K562 (cell line): ENCODE measurements around the gene DHRS12. TPM values are rescaled to one million over a fixed set of nuclear protein-coding genes. Genes with fewer than 3 reads are reported as not detected.
A peak's percentile ranks its signal among the peaks of the same experiment; 100 is the strongest.

Source experiments
- BCOR ChIP-seq: fragments of 450-650 bp; IDR thresholded peaks from 2 replicates; pipeline ENCODE4 v1.6.1; 2016
- BMI1 ChIP-seq: fragments of 150-350 bp; IDR thresholded peaks from 2 replicates; pipeline ENCODE4 v1.6.1; 2014; ENCODE audit warnings: low read length
- BRF1 ChIP-seq: IDR thresholded peaks from 3 replicates; pipeline ENCODE4 v1.6.1; 2011; ENCODE audit warnings: borderline replicate concordance, mild to moderate bottlenecking; ENCODE audit not compliant: insufficient read length; ENCODE audit errors: extremely low read depth
- CBFA2T2 ChIP-seq: fragments of 450-650 bp; conservative IDR thresholded peaks from 2 replicates; pipeline ENCODE4 v1.6.1; 2017; ENCODE audit warnings: mild to moderate bottlenecking
- CBX3 ChIP-seq, 2 experiments: IDR thresholded peaks; 1 replicate in 1 of 2; 2 replicates in 1 of 2; pipeline ENCODE4 v1.6.1; 2012; ENCODE audit warnings: inconsistent platforms in 2 of 2, low read length in 2 of 2, borderline replicate concordance in 1 of 2, control low read depth in 1 of 2
- CCAR2 ChIP-seq: fragments of 200-400 bp; formaldehyde crosslinking; IDR thresholded peaks from 2 replicates; pipeline ENCODE4 v1.6.1; 2017; ENCODE audit warnings: mild to moderate bottlenecking, low read depth, low read length
- CXXC5 ChIP-seq: fragments of 250-450 bp; sonication (Bioruptor Pico); IDR thresholded peaks from 2 replicates; pipeline ENCODE4 v1.8.0; 2022; ENCODE audit warnings: inconsistent platforms, mild to moderate bottlenecking, moderate library complexity
- ELF4 ChIP-seq: fragments of 450-650 bp; formaldehyde crosslinking; IDR thresholded peaks from 2 replicates; pipeline ENCODE4 v1.4.0; 2022; ENCODE audit warnings: missing genetic modification characterization
- GTF2A2 ChIP-seq: IDR thresholded peaks from 2 replicates; pipeline ENCODE4 v1.6.1; 2016; ENCODE audit warnings: mild to moderate bottlenecking, missing genetic modification characterization, missing compliant biosample characterization
- KLF16 ChIP-seq: IDR thresholded peaks from 2 replicates; pipeline ENCODE4 v1.6.1; 2016; ENCODE audit warnings: antibody characterized with exemption
- MED1 ChIP-seq: sonication (generic); formaldehyde crosslinking; IDR thresholded peaks from 2 replicates; pipeline ENCODE4 v1.8.1; 2023; ENCODE audit warnings: missing genetic modification reagents, borderline replicate concordance
- POLR2A ChIP-seq: fragments of 450-650 bp; conservative IDR thresholded peaks from 2 replicates; pipeline ENCODE4 v1.6.1; 2016
- PURB ChIP-seq: sonication (generic); formaldehyde crosslinking; IDR thresholded peaks from 2 replicates; pipeline ENCODE4 v1.9.0; 2021; ENCODE audit warnings: low read depth, mild to moderate bottlenecking, missing genetic modification reagents
- SAFB ChIP-seq: fragments of 200-400 bp; formaldehyde crosslinking; IDR thresholded peaks from 2 replicates; pipeline ENCODE4 v1.6.1; 2017; ENCODE audit warnings: low read depth, low read length, borderline replicate concordance
- TAF7 ChIP-seq: fragments of 450-650 bp; IDR thresholded peaks from 2 replicates; pipeline ENCODE4 v1.6.1; 2016; ENCODE audit warnings: missing genetic modification characterization, missing compliant biosample characterization
- TSC22D4 ChIP-seq: fragments of 450-650 bp; IDR thresholded peaks from 2 replicates; pipeline ENCODE4 v1.6.1; 2016; ENCODE audit warnings: missing genetic modification characterization, missing biosample characterization, control low read depth
- ZNF12 ChIP-seq: sonication (generic); formaldehyde crosslinking; IDR thresholded peaks from 2 replicates; pipeline ENCODE4 v1.4.0; 2020; ENCODE audit warnings: mild to moderate bottlenecking, missing genetic modification reagents
- ZNF232 ChIP-seq: sonication (generic); formaldehyde crosslinking; IDR thresholded peaks from 2 replicates; pipeline ENCODE4 v1.8.0; 2022; ENCODE audit warnings: mild to moderate bottlenecking, missing genetic modification reagents
- ZNF668 ChIP-seq: fragments of 250-450 bp; sonication (Bioruptor Pico); IDR thresholded peaks from 2 replicates; pipeline ENCODE4 v1.8.0; 2022; ENCODE audit warnings: mild to moderate bottlenecking, inconsistent platforms
- polyA plus RNA-seq, 8 experiments: library from polyadenylated mRNA; depleted of rRNA in 4 of 8; stranded (reverse) in 5 of 8; unstranded in 3 of 8; fragments of >200 nt; fragmentation: Nextera tagmentation in 2 of 8; fragmentation: Illumina TruSeq in 1 of 8; extraction: Ambion mirVana in 2 of 8; extraction: Trizol in 1 of 8; gene quantifications; 2 replicates each; pipeline versions ENCODE4 v1.2.1 to v1.2.3, GENCODE V29; 2011 to 2014; ENCODE audit warnings: inconsistent platforms in 1 of 8, missing spikeins in 1 of 8
- total RNA-seq, 7 experiments: library from RNA; depleted of rRNA in 6 of 7; stranded (reverse); fragments of >200 nt in 6 of 7; fragmentation: Illumina TruSeq in 2 of 7; extraction: Trizol in 2 of 7; gene quantifications; 2 replicates each; pipeline versions ENCODE4 v1.2.1 to v1.2.3, GENCODE V29; 2011 to 2021; ENCODE audit warnings: low replicate concordance in 1 of 7
- TF ChIP-seq, protein P1 (sequence below): fragments of 250-450 bp; sonication (Bioruptor Pico); IDR thresholded peaks from 2 replicates; pipeline ENCODE4 v1.8.0; 2021; ENCODE audit warnings: mild to moderate bottlenecking, moderate library complexity
- TF ChIP-seq, protein P2 (sequence below): fragments of 450-650 bp; IDR thresholded peaks from 2 replicates; pipeline ENCODE4 v1.6.1; 2016; ENCODE audit warnings: borderline replicate concordance
- TF ChIP-seq, protein P3 (sequence below): fragments of 450-650 bp; IDR thresholded peaks from 2 replicates; pipeline ENCODE4 v1.6.1; 2016
- TF ChIP-seq, protein P4 (sequence below): fragments of 250-450 bp; sonication (Bioruptor Pico); IDR thresholded peaks from 2 replicates; pipeline ENCODE4 v1.4.0; 2020; ENCODE audit warnings: mild to moderate bottlenecking, moderate library complexity

DHRS12 gene
- total and polyA plus RNA-seq, 9 of the 15 experiments (the other 6 are each of a cell fraction or from before 2014, with no cell fraction given) = 0.62 to 2.7 (median 0.98) TPM

DNA sequence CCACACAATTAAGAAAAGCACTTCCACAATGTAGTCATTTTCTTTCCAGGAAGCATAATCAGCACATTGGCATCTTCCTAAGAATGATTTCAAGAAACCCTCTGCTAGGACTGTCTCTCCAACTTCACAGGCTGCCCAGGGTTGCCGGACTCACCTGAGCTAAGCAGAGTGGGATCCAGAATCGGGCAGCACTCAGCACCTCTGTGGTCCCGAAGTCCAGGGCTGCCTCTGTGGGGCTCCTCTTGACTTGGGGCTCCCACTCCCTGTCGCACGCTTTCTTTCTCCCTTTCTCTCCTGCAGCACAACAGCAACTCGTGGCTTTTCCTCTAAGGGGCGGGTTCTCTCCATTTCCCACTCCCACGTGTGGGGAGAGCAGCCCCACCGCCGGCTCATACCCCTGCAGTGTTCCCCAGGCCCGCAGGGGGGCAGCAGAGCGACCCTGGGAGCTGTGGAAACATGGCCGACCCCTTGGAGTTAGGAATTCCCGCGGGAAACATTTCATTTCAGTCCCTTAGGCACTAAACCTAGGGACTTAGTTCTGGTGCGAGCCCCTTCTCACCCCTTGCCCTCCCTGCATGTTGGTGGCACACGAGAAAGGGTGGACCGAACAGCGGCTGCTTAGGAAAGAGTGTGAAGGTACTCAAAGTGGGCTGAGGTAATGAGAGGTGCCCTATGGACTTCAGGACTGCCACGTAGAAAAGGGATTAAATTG is 41.1 kb upstream of the DHRS12 start, which contains the start of gene TMEM272 (continued):
- no peak for TF ChIP-seq ZNF232
- peak; percentile 37; the same call in 1 of the 2 replicates for TF ChIP-seq SAFB
- TF ChIP-seq ZNF12 = no peak
- TF ChIP-seq, protein P1, sequence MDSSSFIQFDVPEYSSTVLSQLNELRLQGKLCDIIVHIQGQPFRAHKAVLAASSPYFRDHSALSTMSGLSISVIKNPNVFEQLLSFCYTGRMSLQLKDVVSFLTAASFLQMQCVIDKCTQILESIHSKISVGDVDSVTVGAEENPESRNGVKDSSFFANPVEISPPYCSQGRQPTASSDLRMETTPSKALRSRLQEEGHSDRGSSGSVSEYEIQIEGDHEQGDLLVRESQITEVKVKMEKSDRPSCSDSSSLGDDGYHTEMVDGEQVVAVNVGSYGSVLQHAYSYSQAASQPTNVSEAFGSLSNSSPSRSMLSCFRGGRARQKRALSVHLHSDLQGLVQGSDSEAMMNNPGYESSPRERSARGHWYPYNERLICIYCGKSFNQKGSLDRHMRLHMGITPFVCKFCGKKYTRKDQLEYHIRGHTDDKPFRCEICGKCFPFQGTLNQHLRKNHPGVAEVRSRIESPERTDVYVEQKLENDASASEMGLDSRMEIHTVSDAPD = no peak
- no peak for TF ChIP-seq ELF4 (CRISPR knock-in tag)
- TF ChIP-seq MED1 (CRISPR knock-in tag) = no peak
- no peak for TF ChIP-seq TAF7 (tag)
- TF ChIP-seq ZNF668 = no peak
- no peak for TF ChIP-seq BMI1
- TF ChIP-seq, protein P2, sequence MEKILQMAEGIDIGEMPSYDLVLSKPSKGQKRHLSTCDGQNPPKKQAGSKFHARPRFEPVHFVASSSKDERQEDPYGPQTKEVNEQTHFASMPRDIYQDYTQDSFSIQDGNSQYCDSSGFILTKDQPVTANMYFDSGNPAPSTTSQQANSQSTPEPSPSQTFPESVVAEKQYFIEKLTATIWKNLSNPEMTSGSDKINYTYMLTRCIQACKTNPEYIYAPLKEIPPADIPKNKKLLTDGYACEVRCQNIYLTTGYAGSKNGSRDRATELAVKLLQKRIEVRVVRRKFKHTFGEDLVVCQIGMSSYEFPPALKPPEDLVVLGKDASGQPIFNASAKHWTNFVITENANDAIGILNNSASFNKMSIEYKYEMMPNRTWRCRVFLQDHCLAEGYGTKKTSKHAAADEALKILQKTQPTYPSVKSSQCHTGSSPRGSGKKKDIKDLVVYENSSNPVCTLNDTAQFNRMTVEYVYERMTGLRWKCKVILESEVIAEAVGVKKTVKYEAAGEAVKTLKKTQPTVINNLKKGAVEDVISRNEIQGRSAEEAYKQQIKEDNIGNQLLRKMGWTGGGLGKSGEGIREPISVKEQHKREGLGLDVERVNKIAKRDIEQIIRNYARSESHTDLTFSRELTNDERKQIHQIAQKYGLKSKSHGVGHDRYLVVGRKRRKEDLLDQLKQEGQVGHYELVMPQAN = no peak
- TF ChIP-seq CBFA2T2 = no peak
- TF ChIP-seq CBX3 (IDR thresholded peaks at IDR 0.05; ENCODE audit: borderline replicate concordance in 1 of 2, low read length in 2 of 2) = 0 out of 3 replicates have a peak, but pooled peaks of 1 of the 2 experiments have one; percentile 54
- TF ChIP-seq KLF16 = 0 out of 2 replicates have a peak, but pooled peaks have one; percentile 16
- no peak for TF ChIP-seq GTF2A2 (tag)
- TF ChIP-seq, protein P3, sequence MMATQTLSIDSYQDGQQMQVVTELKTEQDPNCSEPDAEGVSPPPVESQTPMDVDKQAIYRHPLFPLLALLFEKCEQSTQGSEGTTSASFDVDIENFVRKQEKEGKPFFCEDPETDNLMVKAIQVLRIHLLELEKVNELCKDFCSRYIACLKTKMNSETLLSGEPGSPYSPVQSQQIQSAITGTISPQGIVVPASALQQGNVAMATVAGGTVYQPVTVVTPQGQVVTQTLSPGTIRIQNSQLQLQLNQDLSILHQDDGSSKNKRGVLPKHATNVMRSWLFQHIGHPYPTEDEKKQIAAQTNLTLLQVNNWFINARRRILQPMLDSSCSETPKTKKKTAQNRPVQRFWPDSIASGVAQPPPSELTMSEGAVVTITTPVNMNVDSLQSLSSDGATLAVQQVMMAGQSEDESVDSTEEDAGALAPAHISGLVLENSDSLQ = no peak
- no peak for TF ChIP-seq PURB (CRISPR knock-in tag)
- TF ChIP-seq, protein P4, sequence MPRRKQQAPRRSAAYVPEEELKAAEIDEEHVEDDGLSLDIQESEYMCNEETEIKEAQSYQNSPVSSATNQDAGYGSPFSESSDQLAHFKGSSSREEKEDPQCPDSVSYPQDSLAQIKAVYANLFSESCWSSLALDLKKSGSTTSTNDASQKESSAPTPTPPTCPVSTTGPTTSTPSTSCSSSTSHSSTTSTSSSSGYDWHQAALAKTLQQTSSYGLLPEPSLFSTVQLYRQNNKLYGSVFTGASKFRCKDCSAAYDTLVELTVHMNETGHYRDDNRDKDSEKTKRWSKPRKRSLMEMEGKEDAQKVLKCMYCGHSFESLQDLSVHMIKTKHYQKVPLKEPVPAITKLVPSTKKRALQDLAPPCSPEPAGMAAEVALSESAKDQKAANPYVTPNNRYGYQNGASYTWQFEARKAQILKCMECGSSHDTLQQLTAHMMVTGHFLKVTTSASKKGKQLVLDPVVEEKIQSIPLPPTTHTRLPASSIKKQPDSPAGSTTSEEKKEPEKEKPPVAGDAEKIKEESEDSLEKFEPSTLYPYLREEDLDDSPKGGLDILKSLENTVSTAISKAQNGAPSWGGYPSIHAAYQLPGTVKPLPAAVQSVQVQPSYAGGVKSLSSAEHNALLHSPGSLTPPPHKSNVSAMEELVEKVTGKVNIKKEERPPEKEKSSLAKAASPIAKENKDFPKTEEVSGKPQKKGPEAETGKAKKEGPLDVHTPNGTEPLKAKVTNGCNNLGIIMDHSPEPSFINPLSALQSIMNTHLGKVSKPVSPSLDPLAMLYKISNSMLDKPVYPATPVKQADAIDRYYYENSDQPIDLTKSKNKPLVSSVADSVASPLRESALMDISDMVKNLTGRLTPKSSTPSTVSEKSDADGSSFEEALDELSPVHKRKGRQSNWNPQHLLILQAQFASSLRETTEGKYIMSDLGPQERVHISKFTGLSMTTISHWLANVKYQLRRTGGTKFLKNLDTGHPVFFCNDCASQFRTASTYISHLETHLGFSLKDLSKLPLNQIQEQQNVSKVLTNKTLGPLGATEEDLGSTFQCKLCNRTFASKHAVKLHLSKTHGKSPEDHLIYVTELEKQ (CRISPR knock-in tag) = no peak
- TF ChIP-seq BRF1 = no peak
- TF ChIP-seq POLR2A = no peak
- no peak for TF ChIP-seq TSC22D4 (tag)
- TF ChIP-seq BCOR = no peak
- TF ChIP-seq CCAR2 = no peak
- no peak for TF ChIP-seq CXXC5 (CRISPR knock-in tag)
